Panc1 (cell line): Measurements from ENCODE around the gene CUX1. TPM values are rescaled to one million over a fixed set of nuclear protein-coding genes. Genes with fewer than 3 reads are reported as not detected.

Experiments used
- ATAC-seq: fragments of 200-7000 bp; cut with Tn5 transposase; 2 replicates; pipeline ENCODE4 v1.9.1; 2020; ENCODE audit warnings: mild to moderate bottlenecking, moderate library complexity
- BruUV-seq: library from RNA; stranded (reverse); fragments of 400-500 nt; replicated peaks from 2 replicates; lab custom pipeline; 2021; lab: Mats Ljungman, UMichigan
- CTCF ChIA-PET: fragments of 300-600 bp; sonication (Branson Sonifier 250); formaldehyde crosslinking; loops from one replicate; lab custom pipeline; 2022; ENCODE audit warnings: antibody characterized with exemption; lab: Charles Lee
- POLR2A ChIA-PET: fragments of 300-600 bp; sonication (Branson Sonifier 250); formaldehyde crosslinking; loops from one replicate; lab custom pipeline; 2022; ENCODE audit warnings: antibody characterized with exemption; lab: Charles Lee
- DNase-seq: peaks from one replicate; pipeline ENCODE4 v3.0.0-alpha.2; 2010; ENCODE audit warnings: low read depth, low spot score
- H3K27ac ChIP-seq: 2 replicates; pipeline ENCODE4 v1.5.1; 2011; ENCODE audit warnings: mild to moderate bottlenecking, low read length, inconsistent platforms
- H3K27me3 ChIP-seq: fragments of 200-500 bp; sonication (Bioruptor generic); 2 replicates; pipeline ENCODE4 v1.6.0; 2014; ENCODE audit warnings: low read length, inconsistent platforms; ENCODE audit not compliant: control insufficient read depth, insufficient read depth
- H3K36me3 ChIP-seq: fragments of 200-500 bp; sonication (Bioruptor generic); 2 replicates; pipeline ENCODE4 v1.5.1; 2014; ENCODE audit warnings: inconsistent platforms, mild to moderate bottlenecking, low read length, moderate library complexity; ENCODE audit not compliant: control insufficient read depth, insufficient read depth
- H3K4me1 ChIP-seq: 2 replicates; pipeline ENCODE4 v1.5.1; 2011; ENCODE audit warnings: inconsistent platforms, mild to moderate bottlenecking, low read length, moderate library complexity; ENCODE audit not compliant: control insufficient read depth, insufficient read depth
- H3K4me3 ChIP-seq, 2 experiments: 2 replicates each; pipeline ENCODE4 v1.5.1; 2011 to 2012; ENCODE audit warnings: low read depth in 2 of 2, low read length in 2 of 2, mild to moderate bottlenecking in 2 of 2, inconsistent platforms in 1 of 2, moderate library complexity in 1 of 2
- H3K9me3 ChIP-seq: fragments of 200-500 bp; sonication (Bioruptor generic); 2 replicates; pipeline ENCODE4 v1.5.1; 2014; ENCODE audit warnings: low read depth, mild to moderate bottlenecking, inconsistent platforms, low read length, moderate library complexity; ENCODE audit not compliant: control insufficient read depth, insufficient read depth
- CTCF ChIP-seq: fragments of 450-650 bp; IDR thresholded peaks from 2 replicates; pipeline ENCODE4 v1.5.1; 2017; ENCODE audit warnings: mild to moderate bottlenecking
- POLR2AphosphoS5 ChIP-seq: IDR thresholded peaks from 2 replicates; pipeline ENCODE4 v1.6.1; 2012; ENCODE audit warnings: mild to moderate bottlenecking, low read depth, low read length, moderate library complexity
- REST ChIP-seq, 2 experiments: IDR thresholded peaks; 2 replicates each; pipeline ENCODE4 v1.6.1; 2011 to 2012; ENCODE audit warnings: low read depth in 2 of 2, control low read depth in 1 of 2, low read length in 1 of 2, mild to moderate bottlenecking in 1 of 2, moderate library complexity in 1 of 2; ENCODE audit not compliant: insufficient read depth in 1 of 2
- SIN3A ChIP-seq: IDR thresholded peaks from 2 replicates; pipeline ENCODE4 v1.6.1; 2012; ENCODE audit warnings: low read depth, mild to moderate bottlenecking, low read length, moderate library complexity, borderline replicate concordance; ENCODE audit not compliant: insufficient read depth
- TCF7L2 ChIP-seq: IDR thresholded peaks from 2 replicates; pipeline ENCODE4 v1.6.1; 2011; ENCODE audit warnings: mild to moderate bottlenecking, low read depth, low read length, inconsistent platforms
- in situ Hi-C: cut with HindIII; loops from 2 replicates; pipeline ENCODE4 v1.10.0; 2016; ENCODE audit warnings: low sequenced_read_pairs, low pct_unique_long_range_greater_than_20kb
- intact Hi-C: fragments of 100-400 bp; cut with micrococcal nuclease; formaldehyde crosslinking; loops from one replicate; pipeline ENCODE4 v1.10.0; 2022; ENCODE audit not compliant: unreplicated experiment
- total RNA-seq: library from RNA; stranded (reverse); gene quantifications from one replicate; pipeline ENCODE4 v1.2.1, GENCODE V29; 2021; ENCODE audit not compliant: unreplicated experiment

The CUX1 gene
- total RNA-seq, 1 experiment from 2014 or later: 50.9 TPM

GRCh38 chr7:101784292-101785127 is 32.9 kb upstream of the CUX1 start:
- Histone ChIP-seq H3K9me3 (no peaks in the 10 kb centered on the region; the same call in 1 of the 2 replicates), H3K4me1 (no peaks in the 10 kb centered on the region), H3K36me3 (no peaks in the 10 kb centered on the region), H3K27ac (no peak overlapping the region), H3K27me3 (no peaks in the 10 kb centered on the region), H3K4me3 (no peak overlapping the region)
- ATAC-seq (peak; percentile 51; the same call in 1 of the 2 replicates), DNase-seq (no peak)
- TF ChIP-seq POLR2AphosphoS5 (no peak), REST (IDR thresholded peaks at IDR 0.05; ENCODE audit: insufficient read depth in 1 of 2, low read depth in 2 of 2, low read length in 1 of 2) (no peak), TCF7L2 (no peak), SIN3A (no peak), CTCF (no peak)
- intact Hi-C loops (no loop called here), in situ Hi-C loops (no loop called here)
- POLR2A ChIA-PET: no interaction called here
- BruUV-seq: no TSS peak
- CTCF ChIA-PET: interaction anchor here (0.5 kb wide), 1 partner anchor 69 kb away, joined by 3 read pairs; no protein-coding TSS in a partner anchor

DNA sequence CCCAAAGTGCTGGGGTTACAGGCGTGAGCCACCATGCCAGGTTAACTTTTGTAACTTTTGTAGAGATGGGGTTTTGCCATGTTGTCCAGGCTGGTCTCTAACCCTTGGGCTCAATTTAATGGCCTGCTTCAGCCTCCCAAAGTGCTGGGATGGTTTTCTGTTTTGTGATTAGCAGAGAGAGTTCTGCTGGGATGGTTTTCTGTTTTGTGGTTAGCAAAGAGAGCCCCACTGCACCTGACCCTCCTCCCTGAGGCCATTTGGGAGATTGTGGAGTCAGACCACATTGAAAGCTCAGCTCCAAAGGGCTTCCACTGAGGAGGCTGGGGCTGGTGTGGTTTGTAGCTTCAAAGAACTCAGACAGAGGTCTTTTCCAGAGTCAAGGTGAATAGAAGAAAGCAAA is 29.6 kb upstream of the CUX1 start:
- intact Hi-C loops: no loop called here
- DNase-seq (no peak), ATAC-seq (no peak)
- H3K27me3 ChIP-seq: no peaks in the 10 kb centered on the region
- no peak overlapping the region for H3K27ac ChIP-seq
- no peaks in the 10 kb centered on the region; the same call in 1 of the 2 replicates for H3K9me3 ChIP-seq
- no peaks in the 10 kb centered on the region for H3K4me1 ChIP-seq
- TF ChIP-seq POLR2AphosphoS5 (no peak), TCF7L2 (no peak), CTCF (no peak), REST (IDR thresholded peaks at IDR 0.05; ENCODE audit: insufficient read depth in 1 of 2, low read depth in 2 of 2, low read length in 1 of 2) (no peak), SIN3A (no peak)
- in situ Hi-C loops: no loop called here
- H3K36me3 ChIP-seq: no peaks in the 10 kb centered on the region
- ChIA-PET POLR2A (no interaction called here), CTCF (no interaction called here)
- BruUV-seq: no TSS peak
- H3K4me3 ChIP-seq: no peak overlapping the region
